C4-2B (cell line): ENCODE results near the gene C1QTNF6.

Experiments
- ZFX ChIP-seq: fragments of 450-650 bp; IDR thresholded peaks from 2 replicates; pipeline ENCODE4 v1.6.1; 2017
- TF ChIP-seq, protein P1 (sequence below): fragments of 450-650 bp; conservative IDR thresholded peaks from 2 replicates; pipeline ENCODE4 v1.5.1; 2017; ENCODE audit warnings: mild to moderate bottlenecking

DNA sequence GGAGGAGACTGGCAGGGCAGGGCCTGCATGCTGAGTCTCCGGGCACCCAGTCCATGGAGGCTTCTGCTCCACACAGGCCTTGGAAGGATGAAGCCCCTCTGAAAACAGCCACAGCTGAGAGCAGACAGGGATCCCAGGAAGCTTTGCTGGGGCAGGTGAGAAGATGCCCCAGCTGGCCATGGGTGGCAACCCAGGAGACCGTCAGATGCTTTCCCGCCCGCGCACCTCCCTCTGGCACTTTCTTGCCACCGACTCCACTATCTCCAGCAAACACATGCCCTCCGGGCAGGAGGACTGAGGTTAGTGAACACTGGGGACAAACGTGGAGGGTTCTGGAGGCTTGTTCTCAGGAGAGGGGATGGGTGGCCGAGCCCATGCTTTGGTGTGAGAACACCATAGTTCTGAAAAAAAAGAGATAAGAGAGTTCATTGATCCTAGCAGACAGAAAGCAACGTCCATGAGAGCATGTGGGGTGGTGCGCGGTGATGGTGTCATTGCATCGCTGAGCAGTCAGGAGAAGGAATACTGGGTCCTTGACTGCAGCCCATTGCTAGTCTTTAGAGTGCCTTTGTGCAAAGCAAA is 2.3 kb downstream of the C1QTNF6 start:
- TF ChIP-seq, protein P1, sequence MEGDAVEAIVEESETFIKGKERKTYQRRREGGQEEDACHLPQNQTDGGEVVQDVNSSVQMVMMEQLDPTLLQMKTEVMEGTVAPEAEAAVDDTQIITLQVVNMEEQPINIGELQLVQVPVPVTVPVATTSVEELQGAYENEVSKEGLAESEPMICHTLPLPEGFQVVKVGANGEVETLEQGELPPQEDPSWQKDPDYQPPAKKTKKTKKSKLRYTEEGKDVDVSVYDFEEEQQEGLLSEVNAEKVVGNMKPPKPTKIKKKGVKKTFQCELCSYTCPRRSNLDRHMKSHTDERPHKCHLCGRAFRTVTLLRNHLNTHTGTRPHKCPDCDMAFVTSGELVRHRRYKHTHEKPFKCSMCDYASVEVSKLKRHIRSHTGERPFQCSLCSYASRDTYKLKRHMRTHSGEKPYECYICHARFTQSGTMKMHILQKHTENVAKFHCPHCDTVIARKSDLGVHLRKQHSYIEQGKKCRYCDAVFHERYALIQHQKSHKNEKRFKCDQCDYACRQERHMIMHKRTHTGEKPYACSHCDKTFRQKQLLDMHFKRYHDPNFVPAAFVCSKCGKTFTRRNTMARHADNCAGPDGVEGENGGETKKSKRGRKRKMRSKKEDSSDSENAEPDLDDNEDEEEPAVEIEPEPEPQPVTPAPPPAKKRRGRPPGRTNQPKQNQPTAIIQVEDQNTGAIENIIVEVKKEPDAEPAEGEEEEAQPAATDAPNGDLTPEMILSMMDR, result no peak
- TF ChIP-seq ZFX, result no peak
